Measurements from ENCODE around the gene JARID2. TPM values are rescaled to one million over a fixed set of nuclear protein-coding genes. Genes with fewer than 3 reads are reported as not detected.

Gene JARID2
- total and polyA plus RNA-seq, 9 of the 15 experiments (the other 6 are each of a cell fraction or from before 2014, with no cell fraction given), result 5.0 to 29.0 (median 15.6) TPM

DNA sequence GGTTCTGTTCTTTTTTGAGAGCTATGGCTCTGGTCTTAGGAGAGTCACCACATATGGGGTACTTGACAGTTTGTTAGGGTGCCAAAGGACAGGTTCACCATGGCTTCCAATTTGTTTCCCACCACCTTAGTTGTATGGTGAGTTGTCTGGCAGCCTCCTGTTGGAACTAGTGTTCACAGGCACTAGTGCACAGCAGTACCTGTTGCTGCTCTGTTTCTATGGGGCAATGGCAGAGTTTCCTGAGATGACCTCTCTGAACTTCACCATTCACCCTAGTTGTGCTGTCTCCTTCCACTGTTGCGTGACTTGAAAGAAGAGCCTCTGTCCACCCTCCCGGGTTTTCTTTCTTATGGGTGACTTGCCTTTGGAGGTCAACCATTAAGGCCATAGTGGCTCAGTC lies 129.1 kb downstream of the JARID2 start:
- no peaks in the 10 kb centered on the region for H3K9me3 ChIP-seq (replicated peaks; ENCODE audit: control insufficient read depth, insufficient read depth, low read depth, low read length)
- peaks cover 0 to 28% of the 10 kb centered on the region in 2 experiments; a peak in 4 of 5 replicates for H3K4me1 ChIP-seq (replicated peaks in 1 of 2; ENCODE audit: control insufficient read depth in 2 of 2, insufficient read depth in 2 of 2, low read length in 2 of 2)
- no peak overlapping the region for H3K4me2 ChIP-seq (ENCODE audit: insufficient read depth, low read length)
- POLR2A ChIA-PET, result no interaction called here
- in situ Hi-C loops (cut with MboI), result no loop called here
- ATAC-seq (no peak), DNase-seq (ENCODE audit: extremely low read depth in 1 of 4, low spot score in 3 of 4) (no peak), FAIRE-seq (no peak)
- H3K36me3 ChIP-seq (ENCODE audit: control insufficient read depth, insufficient read depth, low read length), result peaks cover 15% of the 10 kb centered on the region; the same call in 2 of the 3 replicates
- no peak overlapping the region for H3K9ac ChIP-seq (ENCODE audit: insufficient read depth in 1 of 2, low read depth in 2 of 2, low read length in 2 of 2)
- H3K27me3 ChIP-seq (ENCODE audit: control insufficient read depth in 2 of 2, insufficient read depth in 2 of 2, low read length in 2 of 2), result no peaks in the 10 kb centered on the region
- TF ChIP-seq COPS2 (conservative IDR thresholded peaks at IDR 0.05) (no peak), GTF2F1 (IDR thresholded peaks at IDR 0.05; ENCODE audit: low read depth, low read length) (no peak), POLR2A (conservative IDR thresholded peaks at IDR 0.05) (no peak), ZNF395 (CRISPR knock-in tag; IDR thresholded peaks at IDR 0.05) (no peak), TCF3 (CRISPR knock-in tag; IDR thresholded peaks at IDR 0.05) (no peak), FUS (optimal IDR thresholded peaks at IDR 0.05; ENCODE audit: low read depth, low read length) (no peak), SIX5 (IDR thresholded peaks at IDR 0.05; ENCODE audit: borderline replicate concordance in 1 of 2, insufficient read depth in 1 of 2, low read depth in 1 of 2, low read length in 2 of 2) (no peak), SMAD3 (CRISPR knock-in tag; conservative IDR thresholded peaks at IDR 0.05) (no peak), THRAP3 (IDR thresholded peaks at IDR 0.05; ENCODE audit: borderline replicate concordance) (no peak), ZNF133 (CRISPR knock-in tag; IDR thresholded peaks at IDR 0.05) (no peak), BACH1 (tag; IDR thresholded peaks at IDR 0.05) (no peak), ATF7 (IDR thresholded peaks at IDR 0.05) (no peak), POLR2H (tag; IDR thresholded peaks at IDR 0.05; ENCODE audit: low read depth) (no peak), NCOA6 (IDR thresholded peaks at IDR 0.05) (no peak), NFYB (IDR thresholded peaks at IDR 0.05; ENCODE audit: extremely low read depth, insufficient read length) (no peak)
- TF ChIP-seq, protein P1, sequence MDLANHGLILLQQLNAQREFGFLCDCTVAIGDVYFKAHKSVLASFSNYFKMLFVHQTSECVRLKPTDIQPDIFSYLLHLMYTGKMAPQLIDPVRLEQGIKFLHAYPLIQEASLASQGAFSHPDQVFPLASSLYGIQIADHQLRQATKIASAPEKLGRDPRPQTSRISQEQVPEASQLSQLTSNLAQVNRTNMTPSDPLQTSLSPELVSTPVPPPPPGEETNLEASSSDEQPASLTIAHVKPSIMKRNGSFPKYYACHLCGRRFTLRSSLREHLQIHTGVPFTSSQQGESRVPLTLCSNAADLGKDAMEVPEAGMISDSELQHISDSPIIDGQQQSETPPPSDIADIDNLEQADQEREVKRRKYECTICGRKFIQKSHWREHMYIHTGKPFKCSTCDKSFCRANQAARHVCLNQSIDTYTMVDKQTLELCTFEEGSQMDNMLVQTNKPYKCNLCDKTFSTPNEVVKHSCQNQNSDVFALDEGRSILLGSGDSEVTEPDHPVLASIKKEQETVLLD (IDR thresholded peaks at IDR 0.05), result no peak
- TF ChIP-seq, protein P2, sequence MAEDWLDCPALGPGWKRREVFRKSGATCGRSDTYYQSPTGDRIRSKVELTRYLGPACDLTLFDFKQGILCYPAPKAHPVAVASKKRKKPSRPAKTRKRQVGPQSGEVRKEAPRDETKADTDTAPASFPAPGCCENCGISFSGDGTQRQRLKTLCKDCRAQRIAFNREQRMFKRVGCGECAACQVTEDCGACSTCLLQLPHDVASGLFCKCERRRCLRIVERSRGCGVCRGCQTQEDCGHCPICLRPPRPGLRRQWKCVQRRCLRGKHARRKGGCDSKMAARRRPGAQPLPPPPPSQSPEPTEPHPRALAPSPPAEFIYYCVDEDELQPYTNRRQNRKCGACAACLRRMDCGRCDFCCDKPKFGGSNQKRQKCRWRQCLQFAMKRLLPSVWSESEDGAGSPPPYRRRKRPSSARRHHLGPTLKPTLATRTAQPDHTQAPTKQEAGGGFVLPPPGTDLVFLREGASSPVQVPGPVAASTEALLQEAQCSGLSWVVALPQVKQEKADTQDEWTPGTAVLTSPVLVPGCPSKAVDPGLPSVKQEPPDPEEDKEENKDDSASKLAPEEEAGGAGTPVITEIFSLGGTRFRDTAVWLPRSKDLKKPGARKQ (CRISPR knock-in tag; IDR thresholded peaks at IDR 0.05), result no peak
- H3K9me1 ChIP-seq (ENCODE audit: control insufficient read depth, insufficient read depth, low read length), result no peaks in the 10 kb centered on the region
- CTCF ChIA-PET (ENCODE audit: low intra/inter-chr PET ratio), result no interaction called here
- no peak overlapping the region for H2AFZ ChIP-seq (ENCODE audit: low read depth, low read length)
- H3K79me2 ChIP-seq (ENCODE audit: control insufficient read depth, insufficient read depth, low read length), result peaks cover 97% of the 10 kb centered on the region
- H3K4me3 ChIP-seq, result no peak overlapping the region
- peaks cover 42% of the 10 kb centered on the region for H4K20me1 ChIP-seq (replicated peaks; ENCODE audit: control insufficient read depth, insufficient read depth, low read length)
- no peak overlapping the region for H3K27ac ChIP-seq (ENCODE audit: extremely low read depth, low read depth, low read length)
- no TSS peak for BruUV-seq (replicated peaks)
- intact Hi-C loops (cut with micrococcal nuclease), result loop anchor here (5.0 kb wide), 1 partner anchor 33 kb away; no protein-coding TSS in a partner anchor
- 68% methylated on average over 2 of the region's 2 CpGs for WGBS (ENCODE audit: insufficient coverage, low coverage, missing lambda C conversion rate)

Measured in K562 (cell line).